Muscle layer of duodenum (tissue), 2 donors: Measurements from ENCODE around the gene KCNG4.

Experiments used
- H3K27ac ChIP-seq: one replicate; pipeline ENCODE4 v1.7.0; 2013; ENCODE audit warnings: mild to moderate bottlenecking, low read length
- H3K27me3 ChIP-seq: one replicate; pipeline ENCODE4 v1.7.0; 2013; ENCODE audit warnings: low read depth, mild to moderate bottlenecking, control low read depth, low read length
- H3K36me3 ChIP-seq, 2 donors: one replicate each; pipeline ENCODE4 v1.7.0; 2013; ENCODE audit warnings: low read length in 2 of 2, control low read depth in 1 of 2, mild to moderate bottlenecking in 1 of 2; ENCODE audit not compliant: insufficient read depth in 2 of 2, control insufficient read depth in 1 of 2
- H3K4me1 ChIP-seq, 2 donors: one replicate each; pipeline ENCODE4 v1.7.0; 2013; ENCODE audit warnings: low read length in 2 of 2, mild to moderate bottlenecking in 2 of 2, control low read depth in 1 of 2, moderate library complexity in 1 of 2; ENCODE audit not compliant: insufficient read depth in 2 of 2, control insufficient read depth in 1 of 2
- H3K4me3 ChIP-seq, 2 donors: one replicate each; pipeline ENCODE4 v1.7.0; 2013; ENCODE audit warnings: low read length in 2 of 2, low read depth in 1 of 2, mild to moderate bottlenecking in 1 of 2
- H3K9me3 ChIP-seq, 2 donors: one replicate each; pipeline ENCODE4 v1.7.0; 2013; ENCODE audit warnings: low read length in 2 of 2, control low read depth in 1 of 2, mild to moderate bottlenecking in 1 of 2; ENCODE audit not compliant: control insufficient read depth in 1 of 2
- donor health status: healthy.

Gene KCNG4, protein sequence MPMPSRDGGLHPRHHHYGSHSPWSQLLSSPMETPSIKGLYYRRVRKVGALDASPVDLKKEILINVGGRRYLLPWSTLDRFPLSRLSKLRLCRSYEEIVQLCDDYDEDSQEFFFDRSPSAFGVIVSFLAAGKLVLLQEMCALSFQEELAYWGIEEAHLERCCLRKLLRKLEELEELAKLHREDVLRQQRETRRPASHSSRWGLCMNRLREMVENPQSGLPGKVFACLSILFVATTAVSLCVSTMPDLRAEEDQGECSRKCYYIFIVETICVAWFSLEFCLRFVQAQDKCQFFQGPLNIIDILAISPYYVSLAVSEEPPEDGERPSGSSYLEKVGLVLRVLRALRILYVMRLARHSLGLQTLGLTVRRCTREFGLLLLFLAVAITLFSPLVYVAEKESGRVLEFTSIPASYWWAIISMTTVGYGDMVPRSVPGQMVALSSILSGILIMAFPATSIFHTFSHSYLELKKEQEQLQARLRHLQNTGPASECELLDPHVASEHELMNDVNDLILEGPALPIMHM

GRCh38 chr16:84239909-84240308 lies at the start of gene KCNG4:
Gene KCNG4 (minus strand): TSS chr16:84240012. CDS start chr16:84237485, 2,527 bp downstream.
- Histone ChIP-seq H3K27me3 (peaks cover 8% of the 10 kb centered on the region), H3K27ac (no peak within 1 kb of the TSS), H3K4me3 (no peak within 1 kb of the TSS), H3K4me1 (peaks cover 0 to 3% of the 10 kb centered on the region in 2 donors), H3K9me3 (peaks cover 0 to 6% of the 10 kb centered on the region in 2 donors), H3K36me3 (no peaks in the 10 kb centered on the region)

- H3K4me3 ChIP-seq, result no peak overlapping the region
- H3K27me3 ChIP-seq, result peaks cover 3% of the 10 kb centered on the region
- H3K36me3 ChIP-seq, result no peaks in the 10 kb centered on the region
- no peaks in the 10 kb centered on the region for H3K9me3 ChIP-seq
- H3K27ac ChIP-seq, result no peak overlapping the region
- no peaks in the 10 kb centered on the region for H3K4me1 ChIP-seq
Observed at GRCh38 chr16:84288902-84289301, 49.1 kb upstream of the KCNG4 start.

- Histone ChIP-seq H3K27me3 (peaks cover 1% of the 10 kb centered on the region), H3K36me3 (no peaks in the 10 kb centered on the region), H3K4me1 (no peaks in the 10 kb centered on the region), H3K9me3 (no peaks in the 10 kb centered on the region), H3K27ac (no peak overlapping the region), H3K4me3 (no peak overlapping the region)
Observed at GRCh38 chr16:84286578-84287240, 46.9 kb upstream of the KCNG4 start.

GRCh38 chr16:84284154-84284722 lies 44.4 kb upstream of the KCNG4 start:
- H3K4me1 ChIP-seq, result no peaks in the 10 kb centered on the region
- H3K4me3 ChIP-seq, result no peak overlapping the region
- no peak overlapping the region for H3K27ac ChIP-seq
- no peaks in the 10 kb centered on the region for H3K9me3 ChIP-seq
- peaks cover 3% of the 10 kb centered on the region for H3K27me3 ChIP-seq
- H3K36me3 ChIP-seq, result no peaks in the 10 kb centered on the region

DNA sequence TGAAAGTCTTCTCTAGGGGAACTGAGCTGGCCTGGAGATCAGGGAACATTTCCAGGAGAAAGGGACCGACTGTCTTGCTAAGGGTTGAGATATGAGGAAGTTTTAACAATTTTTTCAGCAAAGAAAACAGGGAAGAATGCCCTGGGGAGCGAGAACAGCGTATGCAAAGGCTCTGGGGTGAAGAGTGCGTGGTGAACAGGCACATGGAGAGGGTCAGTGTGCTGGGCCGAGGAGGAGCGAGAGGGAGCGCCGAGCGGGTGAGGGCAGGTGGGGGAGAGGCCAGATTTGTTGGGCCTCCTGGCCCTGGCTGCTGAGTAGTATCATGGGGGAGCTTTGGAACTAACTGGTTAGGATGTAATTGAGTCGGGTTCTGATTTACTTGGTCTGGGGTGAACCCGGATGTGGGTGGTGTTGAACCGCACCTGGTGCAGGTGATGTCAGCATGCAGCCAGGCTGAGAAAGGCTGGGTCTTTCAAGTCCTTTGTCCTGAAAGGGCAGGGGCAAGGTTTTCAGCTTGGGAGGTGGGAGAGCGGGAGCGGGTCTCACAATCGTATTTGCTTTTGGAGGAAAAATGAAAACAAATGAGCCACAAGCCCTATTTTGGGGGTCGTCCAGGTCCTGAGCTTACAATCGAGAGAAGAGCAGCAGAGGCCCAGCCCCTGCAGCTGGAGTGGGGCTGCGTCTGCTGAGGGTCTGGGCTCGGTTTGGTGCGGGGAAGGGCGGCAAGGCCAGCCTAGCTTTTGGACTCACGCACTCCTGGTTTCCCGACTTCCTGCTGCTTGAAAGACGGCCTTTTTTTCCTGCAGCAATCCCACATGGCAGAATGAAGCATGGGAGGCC lies 43.7 kb upstream of the KCNG4 start:
- H3K27ac ChIP-seq, result no peak overlapping the region

GRCh38 chr16:84282533-84282932 lies 42.7 kb upstream of the KCNG4 start:
- no peak overlapping the region for H3K4me3 ChIP-seq
- no peaks in the 10 kb centered on the region for H3K9me3 ChIP-seq
- H3K27ac ChIP-seq, result no peak overlapping the region
- no peaks in the 10 kb centered on the region for H3K4me1 ChIP-seq
- peaks cover 3% of the 10 kb centered on the region for H3K27me3 ChIP-seq
- H3K36me3 ChIP-seq, result no peaks in the 10 kb centered on the region

More for the DNA sequence above, 43.7 kb upstream of the KCNG4 start:
- H3K36me3 ChIP-seq, result no peaks in the 10 kb centered on the region
- no peaks in the 10 kb centered on the region for H3K9me3 ChIP-seq
- H3K27me3 ChIP-seq, result peaks cover 3% of the 10 kb centered on the region
- H3K4me3 ChIP-seq, result no peak overlapping the region
- H3K4me1 ChIP-seq, result no peaks in the 10 kb centered on the region

DNA sequence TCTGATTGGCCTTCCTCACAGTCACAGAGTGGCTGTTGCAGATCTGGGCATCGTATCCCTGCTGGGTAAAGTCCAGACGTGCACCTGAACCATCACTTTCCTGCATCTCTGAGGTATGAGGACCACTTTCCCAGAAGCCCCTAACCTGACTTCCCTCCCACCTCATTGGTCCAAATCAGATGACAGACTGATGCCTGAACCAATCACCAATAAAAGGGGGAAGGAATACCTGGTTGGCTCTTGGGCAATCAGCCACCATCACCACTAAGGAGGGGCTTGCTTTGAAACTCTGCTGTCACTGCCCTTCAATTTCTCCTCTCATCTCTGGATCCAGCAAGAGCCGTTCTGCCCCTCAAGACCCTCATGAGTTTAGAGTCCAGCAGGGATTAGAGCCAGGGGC lies 41.3 kb upstream of the KCNG4 start:
- Histone ChIP-seq H3K9me3 (no peaks in the 10 kb centered on the region), H3K4me3 (no peak overlapping the region), H3K27ac (no peak overlapping the region), H3K27me3 (peaks cover 3% of the 10 kb centered on the region), H3K4me1 (no peaks in the 10 kb centered on the region), H3K36me3 (no peaks in the 10 kb centered on the region)

DNA sequence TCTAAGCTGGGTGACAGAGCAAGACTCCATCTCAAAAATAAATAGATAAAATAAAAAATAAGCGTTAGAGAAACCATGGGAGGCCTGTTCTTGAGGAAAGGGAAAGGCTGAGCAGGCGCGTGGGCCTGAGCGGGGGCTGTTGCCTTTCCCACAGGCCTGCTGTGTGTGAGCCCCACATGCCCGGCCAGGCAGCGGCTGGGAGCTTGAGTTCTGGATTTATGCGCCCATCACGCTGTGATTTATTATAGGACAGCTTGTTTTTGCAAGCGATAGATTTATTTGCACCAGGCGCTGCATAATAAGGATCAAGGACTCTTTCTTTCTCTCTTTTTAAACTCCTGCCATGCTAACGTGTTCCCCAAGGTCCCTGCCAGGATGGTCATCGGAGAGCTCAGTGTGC lies 40.1 kb upstream of the KCNG4 start:
- peaks cover 3% of the 10 kb centered on the region for H3K27me3 ChIP-seq
- H3K4me3 ChIP-seq, result no peak overlapping the region
- H3K36me3 ChIP-seq, result no peaks in the 10 kb centered on the region
- H3K4me1 ChIP-seq, result no peaks in the 10 kb centered on the region
- no peak overlapping the region for H3K27ac ChIP-seq
- no peaks in the 10 kb centered on the region for H3K9me3 ChIP-seq

DNA sequence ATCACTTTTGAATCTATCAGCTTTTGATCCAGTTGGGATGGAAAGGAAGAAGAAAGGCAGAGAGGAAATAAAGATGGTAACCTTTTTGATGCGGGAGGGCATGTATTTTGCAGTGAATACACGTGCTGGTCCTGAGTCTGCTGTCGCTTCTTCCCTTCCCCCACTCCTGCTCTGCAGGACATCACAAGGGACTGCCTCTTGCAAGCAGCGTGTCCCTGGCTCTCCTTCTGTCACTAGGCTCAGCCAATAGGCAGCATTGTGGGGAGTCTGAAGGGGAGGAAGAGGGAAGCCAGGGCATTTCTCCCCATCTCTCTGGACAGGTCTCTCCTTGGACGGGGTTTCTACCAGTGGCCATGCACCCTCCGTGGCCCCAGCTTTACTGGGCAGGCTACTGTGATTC lies 39.2 kb upstream of the KCNG4 start:
- no peaks in the 10 kb centered on the region for H3K9me3 ChIP-seq
- no peaks in the 10 kb centered on the region for H3K36me3 ChIP-seq
- H3K27me3 ChIP-seq, result peaks cover 3% of the 10 kb centered on the region
- no peak overlapping the region for H3K27ac ChIP-seq
- no peaks in the 10 kb centered on the region for H3K4me1 ChIP-seq
- no peak overlapping the region for H3K4me3 ChIP-seq

GRCh38 chr16:84278333-84278732 lies 38.5 kb upstream of the KCNG4 start:
- Histone ChIP-seq H3K9me3 (no peaks in the 10 kb centered on the region), H3K4me1 (no peaks in the 10 kb centered on the region), H3K4me3 (no peak overlapping the region), H3K36me3 (no peaks in the 10 kb centered on the region), H3K27me3 (peaks cover 3% of the 10 kb centered on the region), H3K27ac (no peak overlapping the region)
